ENCODE data around the gene SLC22A16.

- no peak for TF ChIP-seq CTCF (IDR thresholded peaks at IDR 0.05)
- TF ChIP-seq POLR2A (IDR thresholded peaks at IDR 0.05) = no peak
Observed at GRCh38 chr6:110471726-110472365, 4.6 kb downstream of the SLC22A16 start.

Data from heart left ventricle (tissue), 13 donors.